Urinary bladder (tissue), 4 donors: ENCODE results near the gene FTSJ1. TPM values are rescaled to one million over a fixed set of nuclear protein-coding genes. Genes with fewer than 3 reads are reported as not detected.

Experiments
- DNase-seq: peaks from one replicate; pipeline ENCODE4 v3.0.0-alpha.2; 2015; ENCODE audit errors: extremely low spot score
- H3K27ac ChIP-seq: one replicate; pipeline ENCODE4 v1.5.1; 2013; ENCODE audit warnings: low read depth, mild to moderate bottlenecking, moderate library complexity
- H3K36me3 ChIP-seq: one replicate; pipeline ENCODE4 v1.6.1; 2013; ENCODE audit warnings: mild to moderate bottlenecking, moderate library complexity; ENCODE audit not compliant: insufficient read depth
- H3K4me1 ChIP-seq: one replicate; pipeline ENCODE4 v1.6.1; 2013; ENCODE audit warnings: mild to moderate bottlenecking, moderate library complexity; ENCODE audit not compliant: insufficient read depth
- H3K4me3 ChIP-seq: one replicate; pipeline ENCODE4 v1.5.1; 2013; ENCODE audit warnings: low read depth, low read length
- WGBS: extraction: QIAGEN DNeasy Blood & Tissue Kit; methylation state at CpG from one replicate; pipeline ENCODE4 v1.1.7; 2013; 5-methylcytosine and 5-hydroxymethylcytosine counted together
- polyA plus RNA-seq: library from polyadenylated mRNA; stranded (reverse); fragments of 200-250 nt; gene quantifications from one replicate; pipeline ENCODE4 v1.2.3, GENCODE V29; 2013
- total RNA-seq: library from RNA; depleted of rRNA; stranded (reverse); fragments of >200 nt; gene quantifications from one replicate; pipeline ENCODE4 v1.2.3, GENCODE V29; 2014
- donor health status: healthy with polysubstance abuse.
- donor health status: healthy.

The FTSJ1 gene
- total and polyA plus RNA-seq, 2 donors: 21.8 to 28.2 TPM

- Histone ChIP-seq H3K4me3 (no peak overlapping the region), H3K4me1 (peaks cover 2% of the 10 kb centered on the region), H3K27ac (no peak overlapping the region), H3K36me3 (no peaks in the 10 kb centered on the region)
- WGBS: 41% methylated on average over 10 of the region's 10 CpGs
- no peak for DNase-seq
Observed at GRCh38 chrX:48465336-48465933, 10.6 kb upstream of the FTSJ1 start.

DNA sequence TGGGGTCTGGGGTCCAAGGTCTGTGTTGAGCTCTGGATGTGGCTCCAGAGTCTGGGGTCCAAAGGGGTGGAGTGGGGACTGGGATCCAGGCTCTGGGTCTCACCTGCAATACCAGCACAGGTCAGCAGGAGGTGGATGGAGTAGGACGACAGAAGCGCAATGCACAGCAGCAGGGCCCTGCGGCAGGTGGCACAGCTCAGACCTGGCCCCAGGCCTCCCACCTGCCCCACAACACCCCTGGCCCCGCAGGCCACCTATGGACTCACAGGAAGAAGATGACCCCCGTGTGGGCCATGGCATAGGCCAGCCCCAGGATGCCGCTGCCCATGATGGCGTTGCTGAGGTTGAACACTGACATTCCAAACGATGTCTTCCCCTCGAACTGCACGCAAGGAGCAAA lies 9.3 kb upstream of the FTSJ1 start:
- 89% methylated on average over 10 of the region's 10 CpGs for WGBS
- no peak for DNase-seq
- Histone ChIP-seq H3K4me1 (peaks cover 2% of the 10 kb centered on the region), H3K27ac (no peak overlapping the region), H3K4me3 (no peak overlapping the region), H3K36me3 (no peaks in the 10 kb centered on the region)

DNA sequence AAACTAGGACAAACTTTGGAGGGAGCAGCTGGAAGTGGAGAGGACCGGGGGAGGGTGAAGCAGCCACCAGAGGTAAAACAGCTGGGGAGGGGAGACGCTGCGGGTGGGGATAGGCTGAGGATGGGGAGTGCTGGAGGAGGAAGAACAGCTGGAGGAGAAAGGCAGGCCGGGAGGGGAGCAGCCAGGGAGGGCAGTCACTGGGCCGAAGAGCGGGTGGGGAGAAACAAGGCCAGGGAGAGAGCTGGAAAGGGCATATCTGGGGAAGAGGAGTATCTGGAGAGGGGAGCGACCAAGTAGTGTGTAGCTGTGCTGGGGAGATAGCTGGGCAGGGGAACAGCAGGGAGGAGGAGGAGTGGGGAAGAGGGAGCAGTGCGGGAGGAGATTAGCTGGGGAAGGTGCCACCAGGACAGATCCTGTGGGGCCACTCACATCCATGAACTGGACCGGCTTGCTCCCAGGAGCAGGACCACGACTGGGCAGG lies 8.7 kb upstream of the FTSJ1 start:
- Histone ChIP-seq H3K27ac (no peak overlapping the region), H3K36me3 (no peaks in the 10 kb centered on the region), H3K4me3 (no peak overlapping the region), H3K4me1 (peaks cover 2% of the 10 kb centered on the region)
- DNase-seq: no peak
- WGBS: 41% methylated on average over 10 of the region's 10 CpGs

DNA sequence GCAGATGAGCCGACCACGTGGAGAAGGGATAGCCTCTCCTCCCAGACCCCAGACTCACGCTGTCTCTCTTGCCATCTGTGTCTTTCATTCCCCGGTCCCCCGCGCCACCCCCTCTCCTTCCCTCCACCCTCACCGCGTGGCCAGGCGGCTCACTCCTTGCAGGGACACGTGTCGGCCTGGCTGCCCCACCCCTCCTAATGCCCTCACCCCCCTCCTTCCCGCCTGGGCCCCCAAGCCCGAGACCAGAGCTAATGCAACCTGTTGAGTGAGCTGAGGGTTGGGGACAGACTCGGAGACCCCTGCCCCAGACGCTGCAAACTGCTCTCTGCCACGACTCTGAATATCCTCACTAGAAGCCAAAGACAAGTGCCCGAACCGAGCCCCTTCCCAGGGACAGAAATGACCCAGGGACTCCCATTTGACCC lies 7.7 kb upstream of the FTSJ1 start:
- WGBS: 5% methylated on average over 17 of the region's 18 CpGs
- H3K4me1 ChIP-seq: peaks cover 2% of the 10 kb centered on the region
- no peak for DNase-seq

DNA sequence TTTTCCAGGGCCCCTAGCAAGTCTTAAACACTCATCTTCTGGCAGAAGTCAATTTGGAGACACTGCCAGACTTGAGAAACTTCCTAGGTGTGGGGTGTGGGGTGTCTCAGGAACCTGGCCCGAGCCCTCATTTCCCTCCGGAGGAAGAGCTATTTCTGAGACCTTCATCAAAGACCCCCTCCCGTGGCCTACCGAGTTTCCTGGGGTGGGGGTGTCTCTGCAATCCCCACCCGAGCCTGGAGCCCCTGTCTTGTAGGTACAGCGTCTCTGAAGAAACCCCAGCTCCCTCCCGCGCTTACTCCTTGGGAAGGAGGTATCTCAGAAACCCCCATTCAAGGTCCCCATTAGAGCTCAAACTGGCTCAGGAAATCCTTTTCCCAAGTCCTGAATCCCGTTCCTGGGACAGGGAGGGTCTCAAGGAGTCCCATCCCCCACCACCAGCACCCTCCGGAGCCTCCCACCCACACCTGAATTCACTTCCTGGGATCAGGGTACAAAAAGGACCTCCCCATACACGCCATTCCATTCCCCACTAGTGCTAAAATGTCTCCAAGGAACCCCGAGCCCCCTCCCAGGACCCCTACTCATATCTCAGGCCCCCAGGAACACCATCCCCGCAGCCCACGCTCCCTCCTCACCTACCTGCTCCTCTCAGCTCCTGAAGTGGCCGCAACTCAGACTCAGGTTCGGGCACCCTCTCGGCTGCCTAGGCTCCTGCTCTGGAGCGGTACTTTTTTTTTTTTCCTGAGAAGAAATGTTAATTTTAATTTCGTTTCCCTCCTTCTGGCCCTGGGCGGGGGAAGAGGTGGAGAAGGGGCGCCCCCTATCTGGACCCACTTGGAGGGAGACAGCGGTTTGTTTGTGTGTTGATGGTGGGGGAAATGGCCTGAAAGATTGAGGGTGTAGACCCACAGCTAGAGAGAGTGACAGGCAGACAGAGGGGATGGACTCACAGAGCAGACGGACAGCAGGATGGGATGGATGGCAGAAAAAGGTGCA lies 7.0 kb upstream of the FTSJ1 start:
- WGBS: 17% methylated on average over 23 of the region's 23 CpGs
- no peak for DNase-seq
- H3K27ac ChIP-seq: no peak overlapping the region
- peaks cover 2% of the 10 kb centered on the region for H3K4me1 ChIP-seq
- no peaks in the 10 kb centered on the region for H3K36me3 ChIP-seq
- peak overlapping the region; percentile 45 for H3K4me3 ChIP-seq

More for the DNA sequence above, 7.7 kb upstream of the FTSJ1 start:
- peak overlapping the region; percentile 18 for H3K4me3 ChIP-seq
- no peak overlapping the region for H3K27ac ChIP-seq
- H3K36me3 ChIP-seq: no peaks in the 10 kb centered on the region

- no peak for DNase-seq
Observed at GRCh38 chrX:48470110-48470832, 5.7 kb upstream of the FTSJ1 start, which contains the start of gene SLC38A5. TSS of gene SLC38A5 (minus strand) at chrX:48470260. CDS start at chrX:48467924, 2,336 bp downstream.

GRCh38 chrX:48470833-48471118 lies 5.2 kb upstream of the FTSJ1 start:
- Histone ChIP-seq H3K36me3 (no peaks in the 10 kb centered on the region), H3K27ac (no peak overlapping the region), H3K4me3 (no peak overlapping the region), H3K4me1 (peaks cover 2% of the 10 kb centered on the region)
- DNase-seq: no peak
- whole genome bisulfite sequencing: 85% methylated on average over 9 of the region's 9 CpGs

More at GRCh38 chrX:48470110-48470832, 5.7 kb upstream of the FTSJ1 start, which contains the start of gene SLC38A5:
- peak within 1 kb of the TSS; percentile 45 for H3K4me3 ChIP-seq
- 84% methylated on average over 18 of the region's 18 CpGs for WGBS
- no peaks in the 10 kb centered on the region for H3K36me3 ChIP-seq
- no peak within 1 kb of the TSS for H3K27ac ChIP-seq
- H3K4me1 ChIP-seq: peaks cover 2% of the 10 kb centered on the region

DNA sequence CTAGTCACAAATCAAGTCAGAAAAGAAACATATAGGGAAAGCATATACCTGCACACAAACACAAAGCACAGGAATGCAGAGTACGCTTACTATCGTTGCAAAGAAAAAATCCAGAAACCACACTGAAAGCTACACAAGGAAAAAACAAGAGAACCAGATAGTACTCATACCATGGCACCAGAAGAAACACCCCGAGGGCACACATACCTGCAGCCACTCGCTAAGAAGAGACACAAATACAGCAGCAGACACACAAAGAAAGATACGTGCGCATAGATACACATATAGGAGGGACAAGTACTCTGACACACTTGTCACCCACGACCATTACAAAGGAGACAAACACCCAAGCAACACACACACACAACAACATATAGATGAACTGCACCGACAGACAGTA lies 4.5 kb upstream of the FTSJ1 start:
- no peaks in the 10 kb centered on the region for H3K36me3 ChIP-seq
- H3K4me1 ChIP-seq: peaks cover 2% of the 10 kb centered on the region
- no peak overlapping the region for H3K27ac ChIP-seq
- no peak for DNase-seq
- 87% methylated on average over 8 of the region's 8 CpGs for WGBS
- H3K4me3 ChIP-seq: no peak overlapping the region

DNA sequence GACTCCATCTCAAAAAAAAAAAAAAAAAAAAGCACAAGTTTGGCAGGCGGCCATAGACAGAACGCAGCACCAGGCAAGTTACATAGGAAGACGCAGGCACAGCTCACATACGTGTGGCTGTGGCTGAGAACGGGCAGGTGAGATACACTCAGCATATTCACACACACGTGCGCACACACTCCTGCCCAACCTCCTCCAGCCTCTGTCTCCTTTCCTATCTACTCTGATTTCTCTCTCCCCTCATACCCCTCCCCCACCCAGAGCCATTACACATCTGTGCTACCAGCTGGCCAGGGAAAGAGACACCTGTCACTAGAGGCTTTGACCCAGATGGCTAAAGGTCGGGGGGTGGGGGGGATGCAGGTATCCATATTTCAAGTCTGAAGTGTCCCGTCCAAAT lies 3.8 kb upstream of the FTSJ1 start:
- no peak for DNase-seq
- 68% methylated on average over 9 of the region's 9 CpGs for WGBS
- no peak overlapping the region for H3K4me3 ChIP-seq
- H3K27ac ChIP-seq: no peak overlapping the region
- H3K4me1 ChIP-seq: no peaks in the 10 kb centered on the region
- no peaks in the 10 kb centered on the region for H3K36me3 ChIP-seq

DNA sequence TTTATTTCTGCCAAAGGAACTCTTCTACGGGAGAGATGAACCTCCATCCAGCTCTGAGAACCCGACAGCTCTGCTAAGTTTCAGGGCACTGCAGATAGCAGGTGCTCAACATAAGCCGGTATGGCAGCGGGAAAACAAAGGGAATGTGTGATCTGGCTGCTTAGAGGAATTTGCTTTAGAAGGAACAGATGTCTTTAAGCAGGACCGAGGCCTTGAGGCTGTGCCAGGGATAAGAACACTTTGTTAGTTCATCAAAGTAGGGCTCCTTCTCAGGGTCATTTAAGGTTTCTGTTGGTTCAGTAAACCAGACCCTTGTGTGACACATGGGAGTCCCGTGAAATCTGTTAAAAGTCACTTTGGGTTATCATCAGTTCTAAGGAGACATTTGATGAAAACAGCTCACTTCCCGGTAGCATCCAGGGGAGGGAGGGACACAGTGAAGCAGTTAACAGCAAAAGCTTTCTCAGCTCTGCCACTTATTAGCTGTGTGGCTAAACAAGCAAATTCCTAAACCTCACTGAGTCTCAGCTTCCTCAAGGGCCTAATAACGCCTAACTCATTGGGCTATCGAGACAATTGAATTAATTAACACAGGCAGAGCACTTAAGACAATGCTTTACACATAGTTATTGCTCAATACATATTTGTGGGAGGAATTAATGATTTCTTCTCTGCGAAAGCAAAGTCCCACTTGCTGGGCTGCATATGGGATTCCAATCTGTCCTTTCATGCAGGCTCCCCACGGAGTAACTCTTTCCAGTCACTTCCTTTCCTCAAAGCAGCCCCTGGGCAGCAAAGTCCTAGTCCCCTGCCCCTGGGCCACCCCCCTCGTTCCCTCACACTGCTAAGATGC lies 2.9 kb upstream of the FTSJ1 start:
- WGBS: 57% methylated on average over 12 of the region's 12 CpGs
- Histone ChIP-seq H3K4me1 (no peaks in the 10 kb centered on the region), H3K36me3 (no peaks in the 10 kb centered on the region), H3K4me3 (no peak overlapping the region), H3K27ac (no peak overlapping the region)
- DNase-seq: no peak

DNA sequence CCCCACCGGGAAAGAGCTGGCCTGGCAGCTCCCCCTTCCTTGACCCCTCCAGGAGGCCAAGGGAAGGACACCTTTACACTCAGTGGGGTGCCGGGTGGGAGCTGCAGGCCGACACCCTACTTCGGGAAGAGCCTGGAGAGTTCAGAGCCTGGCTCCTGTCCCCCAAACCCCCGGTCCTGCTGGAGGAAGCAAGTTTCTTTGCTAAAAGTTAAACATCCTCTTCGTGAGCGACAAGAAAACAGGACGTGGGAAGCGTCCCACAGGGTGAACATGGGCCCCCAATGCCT lies 2.4 kb upstream of the FTSJ1 start:
- Histone ChIP-seq H3K36me3 (no peaks in the 10 kb centered on the region), H3K4me1 (no peaks in the 10 kb centered on the region), H3K27ac (no peak overlapping the region), H3K4me3 (no peak overlapping the region)
- WGBS: 67% methylated on average over 9 of the region's 9 CpGs
- DNase-seq: no peak

GRCh38 chrX:48474127-48474526 lies 1.9 kb upstream of the FTSJ1 start:
- H3K4me1 ChIP-seq: no peaks in the 10 kb centered on the region
- no peak for DNase-seq
- WGBS: 73% methylated on average over 10 of the region's 10 CpGs
- no peak overlapping the region for H3K4me3 ChIP-seq
- H3K36me3 ChIP-seq: no peaks in the 10 kb centered on the region
- no peak overlapping the region for H3K27ac ChIP-seq

DNA sequence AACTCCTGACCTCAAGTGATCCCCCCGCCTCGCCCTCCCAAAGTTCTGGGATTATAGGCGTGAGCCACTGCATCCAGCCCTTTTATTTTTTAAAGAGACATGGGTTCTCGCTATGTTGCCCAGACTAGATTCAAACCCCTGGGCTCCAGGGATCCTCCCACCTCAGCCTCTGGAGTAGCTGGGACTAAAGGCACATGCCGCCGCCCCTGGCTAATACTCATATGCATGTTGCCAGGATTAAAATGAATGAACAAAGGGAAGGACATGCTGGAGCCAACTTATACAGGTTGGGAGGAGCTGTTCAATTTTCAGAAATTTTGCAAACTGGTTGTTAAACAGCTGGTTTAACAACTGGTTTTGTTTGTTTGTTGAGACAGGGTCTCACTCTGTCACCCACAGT lies 1.4 kb upstream of the FTSJ1 start:
- Histone ChIP-seq H3K36me3 (no peaks in the 10 kb centered on the region), H3K27ac (no peak overlapping the region), H3K4me3 (no peak overlapping the region), H3K4me1 (no peaks in the 10 kb centered on the region)
- WGBS: 83% methylated on average over 6 of the region's 6 CpGs
- no peak for DNase-seq
